DMS53 treated with DMSO at 0.1 percent for 48 hours (cell line): ENCODE results near the gene GMNN.

Experiments
- DNase-seq: peaks from one replicate; lab custom pipeline; 2025; ENCODE audit not compliant: unreplicated experiment; lab: John Stamatoyannopoulos, UW

Gene GMNN

DNA sequence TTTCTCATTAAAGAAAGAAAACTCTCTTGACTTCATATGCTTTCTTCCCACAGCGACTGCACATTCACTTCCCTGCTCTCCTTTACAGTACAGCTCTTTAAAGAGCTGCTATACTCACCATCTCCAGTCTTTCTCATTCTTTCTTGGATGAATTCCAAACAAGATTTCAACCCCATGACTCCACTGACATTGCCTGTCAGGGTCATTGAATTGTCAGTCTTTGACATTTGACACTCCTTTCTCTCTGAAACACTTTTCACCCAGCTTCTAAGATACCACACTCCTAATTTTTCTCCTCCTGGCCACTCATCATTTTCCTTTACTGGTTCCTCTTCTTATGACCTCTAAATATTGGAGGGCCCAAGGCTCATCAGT lies 24.8 kb downstream of the GMNN start:
- no peak for DNase-seq

DNA sequence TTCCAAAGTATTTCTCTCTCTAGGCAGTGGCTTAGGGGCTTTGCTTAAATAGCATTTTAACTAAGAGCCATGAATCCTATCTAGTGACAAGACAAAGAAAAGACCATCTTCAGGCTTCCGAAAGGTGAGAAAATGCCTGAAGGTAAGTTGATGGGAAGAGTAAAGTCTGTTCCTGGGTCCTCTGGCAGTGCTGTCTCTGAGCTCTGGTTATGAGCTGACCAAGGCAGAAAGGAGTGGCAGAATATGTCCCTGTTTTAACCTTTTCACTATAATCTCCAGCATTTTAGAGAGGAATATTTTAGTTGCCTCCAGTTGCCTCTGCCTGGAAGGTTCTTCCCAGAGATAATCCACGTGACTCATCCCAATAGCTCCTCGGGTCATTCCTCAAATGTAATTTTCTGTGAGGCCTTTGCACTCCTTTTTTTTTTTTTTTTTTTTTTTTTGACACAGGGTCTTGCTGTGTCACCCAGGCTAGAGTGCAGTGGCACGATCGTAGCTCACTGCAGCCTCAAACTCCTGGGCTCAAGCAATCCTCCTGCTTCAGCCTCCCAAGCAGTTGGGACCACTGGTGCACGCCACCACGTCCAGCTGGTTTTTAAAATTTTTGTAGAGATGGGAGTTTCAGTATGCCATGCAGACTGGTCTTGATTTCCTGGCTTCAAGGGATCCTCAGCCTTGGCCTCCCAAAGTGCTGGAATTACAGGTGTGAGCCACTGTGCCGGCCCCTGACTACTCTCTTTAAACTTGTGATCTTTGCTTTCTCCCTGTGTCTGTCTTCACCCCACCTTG lies 27.7 kb downstream of the GMNN start:
- DNase-seq = no peak

DNA sequence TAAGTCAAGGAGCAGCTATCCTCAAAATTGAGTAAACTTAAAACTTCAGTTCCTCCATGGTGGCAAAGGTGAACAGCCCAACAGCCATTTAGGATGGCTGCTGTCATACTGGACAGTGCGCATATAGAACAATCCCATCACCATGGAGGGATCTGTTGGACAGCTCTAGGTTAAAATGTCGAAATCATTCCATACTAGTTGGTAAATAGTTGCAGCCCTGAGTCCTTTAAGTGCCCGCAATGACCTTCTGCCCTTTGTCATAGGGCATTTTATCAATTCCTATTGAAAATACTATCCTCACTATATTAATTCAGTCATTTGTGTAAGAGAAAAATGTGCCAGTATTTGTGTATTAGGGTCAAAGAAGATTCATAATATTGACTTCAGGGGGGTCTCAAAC lies 32.8 kb downstream of the GMNN start:
- no peak for DNase-seq

DNA sequence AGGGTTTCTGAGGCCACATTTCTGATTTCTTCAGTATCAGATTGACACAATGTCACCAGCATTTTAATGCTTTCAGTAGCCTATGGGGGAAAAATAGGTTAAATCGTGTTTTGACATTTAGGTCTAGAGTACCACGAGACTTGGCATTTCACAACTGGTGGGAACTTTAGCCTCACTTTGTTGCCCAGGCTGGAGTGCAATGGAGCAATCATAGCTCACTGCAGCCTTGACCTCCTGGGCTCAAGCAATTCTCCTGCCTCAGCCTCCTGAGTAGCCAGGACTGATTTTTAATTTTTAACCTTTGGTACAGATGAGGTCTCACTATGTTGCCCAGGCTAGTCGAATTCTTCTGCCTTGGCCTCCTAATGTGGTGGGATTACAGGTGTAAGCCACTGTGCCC lies 35.0 kb downstream of the GMNN start:
- DNase-seq = no peak

DNA sequence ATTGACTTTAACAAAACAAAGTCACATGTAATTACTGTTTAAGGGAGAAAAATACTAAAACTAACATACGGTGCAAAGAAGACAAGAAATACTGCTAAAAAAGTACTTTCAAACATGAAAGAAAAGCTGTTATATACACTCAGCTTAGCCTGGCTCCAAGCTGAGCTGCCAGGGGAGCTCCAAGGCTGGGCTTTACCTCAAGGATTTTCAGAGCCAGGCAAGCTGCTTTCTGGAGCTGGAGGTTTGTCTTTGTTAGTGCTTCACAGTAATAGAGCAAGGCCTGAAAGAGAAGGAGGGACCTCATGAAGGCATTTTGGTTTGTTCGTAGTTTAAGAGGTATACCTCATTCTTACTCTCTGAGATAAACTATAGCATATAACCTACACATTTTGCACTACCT lies 43.6 kb downstream of the GMNN start:
- DNase-seq = no peak

DNA sequence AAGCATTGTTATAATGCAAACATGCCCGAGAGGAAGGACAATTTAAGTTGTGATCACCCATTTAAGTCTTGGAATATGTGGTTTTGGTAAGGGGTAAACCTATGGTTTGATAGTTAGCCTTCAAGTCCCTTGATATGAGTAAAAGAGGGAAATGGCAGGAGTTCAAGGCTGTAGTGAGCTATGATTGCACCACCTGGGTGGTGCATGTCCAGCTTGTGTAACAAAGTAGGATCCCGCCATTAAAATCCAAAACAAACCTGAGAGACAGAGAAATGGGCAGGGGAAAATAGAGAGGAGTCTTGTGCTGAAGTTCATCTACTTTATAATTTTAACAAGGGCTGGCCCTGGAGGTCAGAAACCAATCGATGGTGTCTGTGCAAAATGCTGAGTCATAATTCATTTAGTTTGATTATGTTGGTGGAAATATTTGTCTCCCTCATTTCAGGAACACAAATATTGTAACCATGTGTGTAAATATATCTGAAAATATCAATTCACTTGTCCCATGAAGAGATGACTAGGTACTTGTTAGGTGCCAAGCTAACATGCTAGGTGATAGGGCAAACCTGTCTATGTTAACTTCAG lies 47.2 kb downstream of the GMNN start:
- no peak for DNase-seq

DNA sequence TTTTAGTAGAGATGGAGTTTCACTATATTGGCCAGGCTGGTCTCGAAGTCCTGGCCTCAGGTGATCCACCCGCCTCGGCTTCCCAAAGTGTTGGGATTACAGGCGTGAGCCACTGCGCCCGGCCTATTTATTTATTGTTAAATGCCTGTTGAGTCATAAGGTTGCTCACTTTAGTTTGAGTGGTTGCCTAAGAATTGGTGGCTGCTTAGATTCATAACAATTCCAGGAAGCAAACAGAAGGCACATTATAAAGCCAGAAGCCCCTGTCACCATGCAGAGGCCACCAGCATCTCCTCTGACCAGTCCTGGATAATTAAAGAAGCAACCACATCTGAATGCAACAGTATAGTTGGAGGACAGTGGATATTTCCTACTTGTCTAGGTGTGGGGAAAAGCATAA lies 48.0 kb downstream of the GMNN start:
- no peak for DNase-seq

DNA sequence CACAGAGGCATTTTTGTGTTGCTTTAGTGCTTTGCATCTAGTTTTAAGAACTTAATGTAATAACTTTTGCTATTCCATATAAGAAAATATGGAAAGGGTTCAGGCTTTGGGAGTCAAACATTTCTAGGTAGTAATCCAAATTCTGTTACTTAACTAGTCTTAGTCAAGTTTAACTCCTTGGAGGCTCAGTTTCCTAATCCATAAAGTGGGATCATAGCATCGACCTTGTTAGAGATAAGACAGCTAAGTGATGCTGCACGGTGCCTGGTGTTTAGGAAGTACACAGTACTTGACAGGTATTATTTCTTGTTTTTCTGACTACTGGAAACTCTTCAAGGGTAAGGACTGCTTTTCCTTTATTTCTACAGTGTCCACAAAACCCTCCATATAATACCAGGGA lies 48.4 kb downstream of the GMNN start:
- no peak for DNase-seq

DNA sequence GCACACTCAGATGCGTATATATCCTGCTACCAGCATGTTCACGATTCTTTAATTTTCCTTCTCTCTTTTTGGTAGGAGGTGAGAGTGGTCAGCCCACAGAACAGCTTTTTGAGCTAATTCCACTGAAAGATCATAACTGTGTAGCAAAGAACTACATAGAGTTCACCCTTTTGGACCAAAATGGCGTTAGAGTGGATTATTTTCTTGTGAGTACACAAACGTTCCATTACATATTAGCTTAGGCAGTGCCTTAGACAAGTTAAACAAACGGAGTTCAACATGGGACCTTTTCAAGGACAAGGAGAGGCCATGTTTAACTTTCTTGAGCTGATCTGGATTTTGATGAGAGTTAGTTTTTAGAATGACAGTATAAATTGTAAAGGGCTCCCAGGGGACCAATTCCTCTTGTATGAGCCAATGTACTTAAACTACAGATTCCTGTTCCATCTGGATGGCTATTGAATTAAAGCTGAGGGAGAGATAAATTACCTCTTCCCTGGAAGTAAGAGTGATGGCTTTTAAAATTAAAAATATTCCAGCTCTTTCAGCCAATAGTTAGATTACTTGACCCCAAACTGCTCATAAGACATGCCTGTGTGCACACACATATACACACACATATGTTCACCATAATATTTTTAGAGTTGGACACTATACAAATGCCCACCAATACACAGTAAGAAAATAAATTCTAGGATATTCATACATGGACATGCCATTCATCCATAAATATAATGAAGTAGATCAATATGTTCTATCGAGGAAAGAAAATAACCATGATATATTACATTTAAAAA lies 49.6 kb downstream of the GMNN start:
- DNase-seq = no peak

DNA sequence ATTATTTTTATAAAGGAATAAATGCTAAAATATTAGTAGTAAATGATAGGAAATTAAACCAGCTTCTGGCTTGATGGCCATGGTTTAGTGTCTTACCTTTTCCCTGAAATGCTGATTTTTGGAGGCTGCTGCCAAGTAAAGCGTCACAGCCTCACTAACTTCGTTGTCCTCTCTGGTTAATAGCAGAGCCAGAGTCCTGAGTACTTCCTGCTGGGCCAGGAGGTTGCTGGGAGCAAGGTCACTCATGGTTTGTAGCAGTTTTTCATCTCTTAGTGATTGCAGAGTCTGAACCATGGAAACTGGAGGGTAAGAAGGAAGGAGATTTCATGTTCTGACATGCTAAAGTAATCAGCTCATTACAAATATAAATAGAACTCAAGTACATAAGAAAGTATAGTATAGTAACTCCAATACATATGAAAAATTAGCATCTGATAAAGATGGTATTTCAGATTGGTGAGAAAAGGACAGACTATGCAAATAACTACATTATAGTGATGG lies 50.4 kb downstream of the GMNN start:
- DNase-seq = no peak

DNA sequence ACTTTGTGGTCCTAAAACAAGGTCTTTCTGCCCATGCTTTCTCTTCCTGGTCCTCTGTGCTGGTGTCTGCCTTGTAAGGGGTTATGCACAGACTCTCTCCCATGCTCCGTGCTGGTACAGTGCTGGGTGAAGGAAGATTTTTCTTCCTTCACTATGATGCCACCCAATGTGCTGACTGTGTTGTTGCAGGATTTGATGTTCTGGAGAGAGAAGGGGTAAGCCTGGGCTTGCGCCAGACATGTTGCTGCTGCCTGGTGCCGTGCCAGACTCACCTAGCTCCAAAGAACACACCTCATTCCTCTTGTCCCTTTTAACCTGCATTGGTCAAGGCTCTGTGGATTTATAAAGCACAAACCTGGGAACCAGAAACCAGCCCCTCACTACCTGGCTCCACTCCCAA lies 52.4 kb downstream of the GMNN start:
- no peak for DNase-seq

DNA sequence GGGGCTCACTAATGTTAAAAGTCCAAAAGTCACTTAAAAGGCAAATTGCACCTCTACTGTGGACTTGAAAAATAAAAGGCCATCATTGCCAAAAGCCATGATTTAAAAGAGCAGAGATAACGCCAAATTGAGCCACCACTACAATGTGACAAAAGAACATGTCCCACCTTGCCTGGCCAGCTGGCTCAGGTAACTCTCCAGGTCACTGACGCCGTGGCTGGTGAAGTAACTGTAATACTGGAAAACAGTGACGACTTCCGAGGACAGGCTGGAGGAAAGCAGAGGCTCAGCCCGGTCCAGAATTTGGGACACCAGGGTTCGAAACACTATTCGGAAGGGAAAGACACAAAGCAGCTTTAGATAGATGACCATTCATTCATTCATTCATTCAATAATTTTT lies 53.2 kb downstream of the GMNN start:
- no peak for DNase-seq

DNA sequence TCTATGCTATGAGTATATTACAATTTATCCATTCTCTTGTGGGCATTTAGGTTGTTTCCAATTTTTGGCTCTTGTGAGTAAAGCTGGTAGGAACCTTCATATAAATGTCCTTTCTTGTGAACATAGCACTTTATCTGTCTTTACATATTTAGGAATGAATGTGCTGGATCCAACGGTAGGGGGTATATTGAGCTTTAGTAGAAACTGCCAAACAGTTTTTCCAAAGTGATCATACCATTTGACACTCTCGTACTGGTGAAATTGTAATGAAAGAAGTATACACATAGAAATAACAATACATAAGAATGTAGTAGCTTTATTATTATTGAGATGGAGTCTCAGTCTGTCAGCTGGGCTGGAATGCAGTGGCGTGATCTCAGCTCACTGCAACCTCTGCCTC lies 54.9 kb downstream of the GMNN start:
- no peak for DNase-seq

DNA sequence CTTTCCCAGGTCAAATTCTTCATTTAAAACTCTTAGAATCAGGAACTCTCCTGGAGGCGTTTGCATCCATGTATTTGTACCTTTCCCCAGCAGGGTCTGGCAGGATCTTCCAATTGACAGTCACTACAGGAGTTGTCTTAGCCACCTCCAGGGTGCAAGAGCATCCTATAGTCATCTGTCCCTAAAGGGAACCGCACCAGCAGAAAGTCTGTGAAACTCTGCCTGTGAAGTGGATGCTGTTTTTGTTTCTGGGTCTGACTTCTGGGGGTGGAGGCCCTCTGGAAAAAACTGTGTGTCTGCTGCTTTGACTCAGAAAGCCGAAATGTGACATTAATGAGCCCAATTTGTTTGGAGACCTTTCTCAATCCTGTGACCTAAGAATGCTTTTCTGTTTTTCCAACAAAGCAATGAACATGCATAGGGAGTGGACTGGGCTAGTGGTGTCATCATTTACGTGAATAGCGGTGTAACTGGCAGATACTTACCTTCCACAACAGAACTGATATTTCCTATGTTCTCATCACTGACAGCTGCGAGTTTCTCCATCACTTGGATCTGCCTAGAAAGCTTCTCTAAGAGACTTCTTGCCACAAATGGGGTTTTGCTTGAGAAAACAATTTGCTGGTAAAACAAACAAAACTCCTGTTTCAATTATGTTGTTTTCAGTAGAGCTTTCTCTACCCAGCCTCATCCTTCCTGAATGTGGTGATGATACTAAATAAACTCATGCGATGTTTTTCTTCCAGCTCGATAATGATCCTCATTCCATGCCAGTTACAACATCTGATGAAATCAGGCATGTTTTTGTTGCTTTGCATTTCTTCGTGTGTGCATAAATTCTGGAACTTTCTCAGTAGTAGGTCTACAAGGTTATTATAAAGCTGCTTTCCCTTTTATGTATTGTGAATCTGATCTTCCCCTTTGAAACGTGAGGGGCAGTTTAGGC lies 57.3 kb downstream of the GMNN start:
- no peak for DNase-seq

DNA sequence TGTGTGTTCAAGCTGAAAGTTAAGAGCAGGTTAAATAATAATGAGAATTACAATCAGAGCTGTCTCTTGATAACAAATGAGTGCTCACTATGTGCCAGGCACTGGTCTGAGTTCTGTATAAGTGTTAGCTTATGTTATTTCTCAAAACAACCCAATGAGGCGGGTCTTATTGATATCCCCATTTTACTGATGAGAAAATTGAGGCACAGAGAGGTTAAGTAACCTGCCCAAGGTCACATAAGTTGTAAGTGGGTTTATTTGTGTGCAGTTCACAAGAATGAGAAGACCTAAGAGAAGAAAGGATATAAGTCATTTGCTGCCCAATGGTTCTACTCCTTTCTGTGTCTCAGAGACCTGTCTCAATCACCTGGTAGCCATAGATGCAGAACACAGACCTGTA lies 58.1 kb downstream of the GMNN start:
- no peak for DNase-seq

DNA sequence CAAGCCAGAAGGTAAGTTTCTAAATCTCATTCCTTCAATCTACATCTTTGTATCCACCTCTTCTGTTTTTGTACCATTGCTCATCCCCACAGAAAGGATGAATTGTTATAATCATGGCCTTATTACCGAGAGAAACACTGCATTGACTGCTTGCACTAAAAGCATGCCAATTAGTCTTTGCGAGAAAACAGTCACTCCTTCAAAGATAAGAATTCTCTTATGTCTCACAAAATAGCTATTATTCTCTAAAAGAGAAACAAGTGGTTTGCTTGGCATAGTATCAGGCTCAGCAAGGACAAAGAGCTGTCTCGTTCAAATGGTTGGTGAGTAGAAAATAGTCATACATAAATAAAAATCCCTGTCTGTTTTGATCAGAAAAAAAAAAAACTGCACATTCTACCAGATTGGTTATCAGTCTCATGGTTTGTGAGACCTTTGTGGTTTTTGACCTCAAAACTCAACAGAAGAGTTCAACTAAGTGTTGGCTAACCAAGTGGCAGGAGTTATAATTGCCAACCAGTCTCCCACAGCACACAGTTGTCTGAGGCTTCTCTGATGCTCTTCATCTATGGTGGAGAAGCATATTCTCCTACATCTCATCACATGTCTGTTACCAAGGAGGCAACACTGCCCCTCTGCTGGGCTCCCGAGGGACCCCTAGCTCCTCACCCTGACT lies 59.1 kb downstream of the GMNN start:
- DNase-seq = no peak
